GM18507 (cell line): ENCODE data around the gene ADGRF3.
"Not testable (repeated sequence)": the region's sequence is repeated elsewhere in the genome, so short reads cannot be mapped to it uniquely, and the experiment has no call there.

Source experiments
- DNase-seq: peaks from one replicate; pipeline ENCODE4 v3.0.0; 2011; ENCODE audit warnings: low read depth; ENCODE audit not compliant: insufficient read length; ENCODE audit errors: extremely low spot score
- FAIRE-seq: peaks from 2 replicates; lab custom pipeline; 2011; peaks lifted over from hg19 to GRCh38; lab: Jason Lieb, UNC

Gene ADGRF3

GRCh38 chr2:26295511-26295910, 51.1 kb downstream of the ADGRF3 start:
- DNase-seq (no peak), FAIRE-seq (no peak)

GRCh38 chr2:26292646-26293045, 53.9 kb downstream of the ADGRF3 start:
- FAIRE-seq: no peak
- no peak for DNase-seq

- FAIRE-seq (no peak), DNase-seq (no peak)
Measured at GRCh38 chr2:26290001-26290400, 56.6 kb downstream of the ADGRF3 start.

GRCh38 chr2:26285931-26286330, 60.7 kb downstream of the ADGRF3 start:
- FAIRE-seq (no peak), DNase-seq (no peak)

- FAIRE-seq: no peak
- no peak for DNase-seq
Measured at GRCh38 chr2:26284132-26284531, 62.5 kb downstream of the ADGRF3 start.

GRCh38 chr2:26283606-26284005, 63.0 kb downstream of the ADGRF3 start:
- FAIRE-seq: no peak

GRCh38 chr2:26281226-26281625, 65.4 kb downstream of the ADGRF3 start:
- DNase-seq: no peak
- no peak for FAIRE-seq

More at GRCh38 chr2:26283606-26284005, 63.0 kb downstream of the ADGRF3 start:
- DNase-seq: no peak

- FAIRE-seq (no peak), DNase-seq (no peak)
Measured at GRCh38 chr2:26279886-26280285, 66.7 kb downstream of the ADGRF3 start.

- FAIRE-seq: no peak
Measured at GRCh38 chr2:26276484-26277227, 69.9 kb downstream of the ADGRF3 start.

GRCh38 chr2:26274058-26274613, 72.5 kb downstream of the ADGRF3 start:
- DNase-seq (no peak), FAIRE-seq (no peak)

More at GRCh38 chr2:26276484-26277227, 69.9 kb downstream of the ADGRF3 start:
- DNase-seq: no peak

GRCh38 chr2:26273501-26273900, 73.1 kb downstream of the ADGRF3 start:
- DNase-seq (no peak), FAIRE-seq (no peak)

GRCh38 chr2:26270373-26270772, 76.2 kb downstream of the ADGRF3 start:
- FAIRE-seq (no peak), DNase-seq (no peak)

- FAIRE-seq: peak; percentile 60
Measured at GRCh38 chr2:26269571-26270158, 76.9 kb downstream of the ADGRF3 start.

GRCh38 chr2:26268670-26269385, 77.8 kb downstream of the ADGRF3 start:
- not testable (repeated sequence) for DNase-seq, FAIRE-seq

More at GRCh38 chr2:26269571-26270158, 76.9 kb downstream of the ADGRF3 start:
- DNase-seq: no peak

- DNase-seq (no peak), FAIRE-seq (no peak)
Measured at GRCh38 chr2:26268213-26268612, 78.4 kb downstream of the ADGRF3 start.

GRCh38 chr2:26258836-26259235, 87.8 kb downstream of the ADGRF3 start:
- FAIRE-seq, DNase-seq: not testable (repeated sequence)
